ENCODE measurements around the gene PRM3.

Gene PRM3

GRCh38 chr16:11249233-11250061, 24.0 kb downstream of the PRM3 start:
- in situ Hi-C loops (cut with MboI; ENCODE audit: low sequenced_read_pairs): loop anchor here (25.0 kb wide), 1 partner anchor 287 kb away; no protein-coding TSS in a partner anchor

- in situ Hi-C loops (cut with MboI; ENCODE audit: low sequenced_read_pairs): no loop called here
Observed at GRCh38 chr16:11248133-11248532, 25.3 kb downstream of the PRM3 start.

GRCh38 chr16:11245988-11246387, 27.4 kb downstream of the PRM3 start:
- in situ Hi-C loops (cut with MboI; ENCODE audit: low sequenced_read_pairs): no loop called here

GRCh38 chr16:11245222-11245737, 28.1 kb downstream of the PRM3 start:
- in situ Hi-C loops (cut with MboI; ENCODE audit: low sequenced_read_pairs): no loop called here

- in situ Hi-C loops (cut with MboI; ENCODE audit: low sequenced_read_pairs): no loop called here
Observed at GRCh38 chr16:11242658-11243057, 30.8 kb downstream of the PRM3 start.

GRCh38 chr16:11241480-11242204, 31.8 kb downstream of the PRM3 start:
- in situ Hi-C loops (cut with MboI; ENCODE audit: low sequenced_read_pairs): no loop called here

- in situ Hi-C loops (cut with MboI; ENCODE audit: low sequenced_read_pairs): no loop called here
Observed at GRCh38 chr16:11240636-11241473, 32.6 kb downstream of the PRM3 start.

- in situ Hi-C loops (cut with MboI; ENCODE audit: low sequenced_read_pairs): no loop called here
Observed at GRCh38 chr16:11239644-11240632, 33.5 kb downstream of the PRM3 start.

GRCh38 chr16:11238272-11239202, 34.9 kb downstream of the PRM3 start:
- in situ Hi-C loops (cut with MboI; ENCODE audit: low sequenced_read_pairs): no loop called here

- in situ Hi-C loops (cut with MboI; ENCODE audit: low sequenced_read_pairs): no loop called here
Observed at GRCh38 chr16:11236461-11237254, 36.8 kb downstream of the PRM3 start.

GRCh38 chr16:11235703-11235991, 37.8 kb downstream of the PRM3 start:
- in situ Hi-C loops (cut with MboI; ENCODE audit: low sequenced_read_pairs): no loop called here

- in situ Hi-C loops (cut with MboI; ENCODE audit: low sequenced_read_pairs): no loop called here
Observed at GRCh38 chr16:11234884-11235702, 38.3 kb downstream of the PRM3 start.

GRCh38 chr16:11233727-11234376, 39.6 kb downstream of the PRM3 start:
- in situ Hi-C loops (cut with MboI; ENCODE audit: low sequenced_read_pairs): no loop called here

- in situ Hi-C loops (cut with MboI; ENCODE audit: low sequenced_read_pairs): no loop called here
Observed at GRCh38 chr16:11232852-11233726, 40.3 kb downstream of the PRM3 start.

GRCh38 chr16:11232302-11232851, 41.1 kb downstream of the PRM3 start:
- in situ Hi-C loops (cut with MboI; ENCODE audit: low sequenced_read_pairs): no loop called here

All from HL-60/S4 treated with phorbol 12-myristate 13-acetate at 8.2 ng/mL for 4 days and 3 days (cell line).